ENCODE results near the gene DOK7. TPM values are rescaled to one million over a fixed set of nuclear protein-coding genes. Genes with fewer than 3 reads are reported as not detected.
"Not testable (repeated sequence)": the region's sequence is repeated elsewhere in the genome, so short reads cannot be mapped to it uniquely, and the experiment has no call there.

Gene DOK7
- total and polyA plus RNA-seq, 2 donors, result 0.33 to 1.8 TPM

DNA sequence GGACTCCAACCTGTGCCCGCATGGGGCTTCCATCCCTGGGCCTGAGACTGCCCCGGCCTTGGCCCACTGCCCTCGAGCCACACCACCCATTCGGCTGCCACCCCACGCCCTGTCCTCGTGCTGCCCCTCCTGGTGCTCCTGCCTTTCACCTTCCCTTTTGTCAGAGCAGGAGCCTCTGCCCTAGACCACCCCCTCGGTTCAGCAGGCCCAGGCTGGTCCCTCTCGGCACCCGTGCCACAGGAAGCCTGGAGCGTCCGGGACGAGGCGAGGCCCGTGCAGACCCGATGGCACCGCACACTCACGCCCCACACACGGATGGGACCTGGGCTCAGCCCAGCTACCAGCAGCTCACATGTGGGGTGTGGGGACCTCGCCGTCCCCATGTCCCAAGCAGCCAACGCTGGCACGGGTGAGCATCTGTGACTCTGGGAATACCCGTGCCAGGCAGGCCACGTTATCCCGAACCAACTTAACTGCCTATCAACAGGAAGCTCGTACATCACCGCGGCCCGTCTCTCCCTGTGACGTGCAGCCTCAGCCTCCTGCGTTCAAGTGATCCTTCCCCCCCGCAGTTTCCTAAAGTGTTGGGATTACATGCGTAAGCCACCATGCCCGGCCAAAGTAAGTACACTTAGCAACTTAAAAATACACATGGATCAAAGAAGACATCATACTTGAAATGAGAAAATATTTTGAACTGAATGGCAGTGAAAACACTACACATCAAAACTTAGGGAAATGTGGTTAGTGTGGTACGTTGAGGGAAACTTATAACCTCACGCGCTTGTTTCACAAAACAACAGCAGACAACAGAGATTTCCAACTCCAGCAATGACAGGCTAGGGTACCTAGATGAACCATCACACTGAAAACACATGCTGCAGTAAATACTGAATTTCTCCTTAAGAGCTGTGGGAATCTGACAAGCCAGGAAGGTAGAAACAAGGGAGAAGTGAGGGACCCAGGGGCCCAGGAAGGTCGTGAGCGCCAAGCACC lies 40.1 kb downstream of the DOK7 start:
- WGBS, result 97% methylated on average over 39 of the region's 39 CpGs
- H3K27me3 ChIP-seq (ENCODE audit: control insufficient read depth in 2 of 2, insufficient read depth in 1 of 2, low read length in 1 of 2), result no peaks in the 10 kb centered on the region
- H3K36me3 ChIP-seq (ENCODE audit: control insufficient read depth in 2 of 2, insufficient read depth in 2 of 2, low read length in 1 of 2), result peaks cover 26 to 53% of the 10 kb centered on the region in 2 donors
- no peaks in the 10 kb centered on the region for H3K4me1 ChIP-seq (ENCODE audit: control insufficient read depth in 2 of 2, insufficient read depth in 2 of 2, low read length in 2 of 2)
- no peaks in the 10 kb centered on the region for H3K9me3 ChIP-seq (ENCODE audit: control insufficient read depth in 2 of 2, insufficient read depth in 1 of 2, low read length in 1 of 2)
- no peak for DNase-seq (ENCODE audit: low read depth in 6 of 9, low spot score in 9 of 9)
- no peak overlapping the region for H3K27ac ChIP-seq (ENCODE audit: low read depth in 1 of 2, low read length in 1 of 2)
- no peak overlapping the region for H3K4me3 ChIP-seq (ENCODE audit: low read length in 2 of 2)

DNA sequence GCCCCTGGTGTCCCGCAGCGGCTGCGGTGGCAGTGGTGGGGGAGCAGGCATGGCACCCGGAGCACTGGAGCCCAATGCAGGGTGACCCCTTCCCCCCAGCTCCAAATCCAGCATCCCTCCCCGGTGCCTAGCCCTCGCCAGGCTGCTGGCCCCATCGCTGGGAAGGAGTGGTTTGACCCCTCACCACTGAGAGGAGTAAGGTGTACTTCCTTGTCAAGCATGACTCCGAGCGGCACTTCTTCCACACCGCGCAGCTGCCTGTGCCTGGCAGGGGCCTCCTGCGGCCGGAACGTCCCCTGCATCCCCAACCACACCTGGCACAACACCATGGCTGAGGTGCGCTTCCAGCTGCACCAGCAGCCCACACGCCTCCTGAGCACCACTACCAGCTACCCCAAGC lies 42.1 kb downstream of the DOK7 start:
- peaks cover 33 to 65% of the 10 kb centered on the region in 2 donors for H3K36me3 ChIP-seq (ENCODE audit: control insufficient read depth in 2 of 2, insufficient read depth in 2 of 2, low read length in 1 of 2)
- no peak overlapping the region for H3K4me3 ChIP-seq (ENCODE audit: low read length in 2 of 2)
- H3K27ac ChIP-seq (ENCODE audit: low read depth in 1 of 2, low read length in 1 of 2), result no peak overlapping the region
- 99% methylated on average over 16 of the region's 16 CpGs for WGBS
- no peaks in the 10 kb centered on the region for H3K27me3 ChIP-seq (ENCODE audit: control insufficient read depth in 2 of 2, insufficient read depth in 1 of 2, low read length in 1 of 2)
- no peaks in the 10 kb centered on the region for H3K9me3 ChIP-seq (ENCODE audit: control insufficient read depth in 2 of 2, insufficient read depth in 1 of 2, low read length in 1 of 2)
- DNase-seq (ENCODE audit: low read depth in 6 of 9, low spot score in 9 of 9), result no peak
- H3K4me1 ChIP-seq (ENCODE audit: control insufficient read depth in 2 of 2, insufficient read depth in 2 of 2, low read length in 2 of 2), result no peaks in the 10 kb centered on the region

DNA sequence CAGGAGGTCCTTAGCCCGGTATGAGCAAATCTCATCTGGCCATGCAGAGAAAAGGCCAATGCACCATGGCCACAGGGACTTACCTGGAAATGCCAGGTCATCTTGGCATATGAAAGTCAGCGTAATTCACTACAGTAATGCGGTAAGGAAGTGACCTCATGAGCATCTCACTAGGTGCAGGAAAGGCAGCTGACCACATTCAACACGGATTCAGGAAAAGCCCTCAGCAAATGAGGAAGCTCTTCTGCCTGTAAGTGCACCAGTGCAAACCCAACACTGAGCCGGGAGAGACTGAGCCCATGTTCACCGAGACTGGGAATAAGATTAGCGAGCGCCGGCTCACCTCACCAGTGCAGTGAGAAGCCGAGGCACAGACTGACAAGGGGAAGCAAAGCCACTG lies 45.4 kb downstream of the DOK7 start:
- Histone ChIP-seq H3K4me3 (ENCODE audit: low read length in 2 of 2) (no peak overlapping the region), H3K27me3 (ENCODE audit: control insufficient read depth in 2 of 2, insufficient read depth in 1 of 2, low read length in 1 of 2) (no peaks in the 10 kb centered on the region), H3K27ac (ENCODE audit: low read depth in 1 of 2, low read length in 1 of 2) (no peak overlapping the region), H3K36me3 (ENCODE audit: control insufficient read depth in 2 of 2, insufficient read depth in 2 of 2, low read length in 1 of 2) (peaks cover 49 to 64% of the 10 kb centered on the region in 2 donors), H3K4me1 (ENCODE audit: control insufficient read depth in 2 of 2, insufficient read depth in 2 of 2, low read length in 2 of 2) (no peaks in the 10 kb centered on the region), H3K9me3 (ENCODE audit: control insufficient read depth in 2 of 2, insufficient read depth in 1 of 2, low read length in 1 of 2) (peaks cover 0 to 2% of the 10 kb centered on the region in 2 donors)
- DNase-seq (ENCODE audit: low read depth in 6 of 9, low spot score in 9 of 9), result no peak
- 63% methylated on average over 10 of the region's 10 CpGs for WGBS

DNA sequence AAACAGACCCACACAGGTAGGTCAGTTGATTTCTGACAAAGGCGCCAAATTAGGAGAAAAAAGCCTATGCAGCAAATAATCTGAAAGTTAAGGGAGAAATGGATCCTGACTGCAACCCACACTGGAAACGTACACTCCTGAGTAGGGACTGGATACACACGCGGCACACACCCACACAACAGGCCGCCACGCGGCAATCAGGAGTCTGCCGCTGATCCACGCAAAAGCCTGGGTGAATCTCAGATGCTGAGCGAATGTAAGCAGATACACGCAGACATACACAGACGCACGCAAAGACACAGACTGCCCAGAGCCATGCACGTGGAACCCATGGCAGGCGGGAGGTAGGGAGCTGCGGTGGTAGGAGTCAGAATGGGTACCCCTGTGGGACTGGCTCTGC lies 47.4 kb downstream of the DOK7 start:
- 98% methylated on average over 16 of the region's 16 CpGs for WGBS
- Histone ChIP-seq H3K36me3 (ENCODE audit: control insufficient read depth in 2 of 2, insufficient read depth in 2 of 2, low read length in 1 of 2) (peaks cover 58 to 68% of the 10 kb centered on the region in 2 donors), H3K9me3 (ENCODE audit: control insufficient read depth in 2 of 2, insufficient read depth in 1 of 2, low read length in 1 of 2) (peaks cover 0 to 2% of the 10 kb centered on the region in 2 donors), H3K27me3 (ENCODE audit: control insufficient read depth in 2 of 2, insufficient read depth in 1 of 2, low read length in 1 of 2) (no peaks in the 10 kb centered on the region), H3K4me3 (ENCODE audit: low read length in 2 of 2) (no peak overlapping the region), H3K4me1 (ENCODE audit: control insufficient read depth in 2 of 2, insufficient read depth in 2 of 2, low read length in 2 of 2) (no peaks in the 10 kb centered on the region), H3K27ac (ENCODE audit: low read depth in 1 of 2, low read length in 1 of 2) (no peak overlapping the region)
- no peak for DNase-seq (ENCODE audit: low read depth in 6 of 9, low spot score in 9 of 9)

DNA sequence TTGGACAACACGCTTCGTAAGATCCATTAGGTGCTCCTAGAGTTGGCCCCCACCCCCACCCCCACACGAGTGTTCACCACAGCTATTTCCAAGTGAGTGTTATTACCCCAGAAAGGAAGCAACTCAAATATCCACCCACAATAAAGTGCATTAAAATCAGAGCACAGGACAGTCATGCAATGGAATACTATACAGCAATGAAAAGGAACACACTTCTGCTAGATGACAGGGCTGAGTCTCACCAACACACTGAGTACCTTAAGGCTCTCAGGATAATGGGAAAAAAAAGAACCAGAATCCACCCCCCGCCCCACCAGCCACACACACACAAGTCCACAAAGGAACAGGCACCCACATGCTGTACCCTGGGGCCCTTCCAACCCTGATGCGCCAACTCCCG lies 48.1 kb downstream of the DOK7 start:
- H3K4me1 ChIP-seq (ENCODE audit: control insufficient read depth in 2 of 2, insufficient read depth in 2 of 2, low read length in 2 of 2), result no peaks in the 10 kb centered on the region
- H3K27me3 ChIP-seq (ENCODE audit: control insufficient read depth in 2 of 2, insufficient read depth in 1 of 2, low read length in 1 of 2), result no peaks in the 10 kb centered on the region
- H3K9me3 ChIP-seq (ENCODE audit: control insufficient read depth in 2 of 2, insufficient read depth in 1 of 2, low read length in 1 of 2), result peaks cover 0 to 2% of the 10 kb centered on the region in 2 donors
- 97% methylated on average over 6 of the region's 6 CpGs for WGBS
- H3K27ac ChIP-seq (ENCODE audit: low read depth in 1 of 2, low read length in 1 of 2), result no peak overlapping the region
- DNase-seq (ENCODE audit: low read depth in 6 of 9, low spot score in 9 of 9), result no peak
- peaks cover 59 to 74% of the 10 kb centered on the region in 2 donors for H3K36me3 ChIP-seq (ENCODE audit: control insufficient read depth in 2 of 2, insufficient read depth in 2 of 2, low read length in 1 of 2)
- no peak overlapping the region for H3K4me3 ChIP-seq (ENCODE audit: low read length in 2 of 2)

DNA sequence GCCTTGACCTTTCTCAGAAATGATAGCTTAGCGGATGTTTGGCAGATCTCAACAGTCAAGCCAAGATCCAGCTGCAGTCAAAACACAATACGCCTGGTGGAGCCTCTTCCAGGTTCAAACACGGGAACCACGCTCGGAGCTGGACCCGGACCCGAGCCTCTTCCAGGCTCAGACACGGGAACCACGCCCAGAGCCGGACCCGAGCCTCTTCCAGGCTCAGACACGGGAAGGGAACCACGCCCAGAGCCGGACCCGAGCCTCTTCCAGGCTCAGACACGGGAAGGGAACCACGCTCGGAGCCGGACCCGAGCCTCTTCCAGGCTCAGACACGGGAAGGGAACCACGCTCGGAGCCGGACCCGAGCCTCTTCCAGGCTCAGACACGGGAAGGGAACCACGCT lies 48.5 kb downstream of the DOK7 start:
- H3K4me3 ChIP-seq (ENCODE audit: low read length in 2 of 2); H3K27me3 ChIP-seq (ENCODE audit: control insufficient read depth in 2 of 2, insufficient read depth in 1 of 2, low read length in 1 of 2); H3K27ac ChIP-seq (ENCODE audit: low read depth in 1 of 2, low read length in 1 of 2); DNase-seq (ENCODE audit: low read depth in 6 of 9, low spot score in 9 of 9); H3K4me1 ChIP-seq (ENCODE audit: control insufficient read depth in 2 of 2, insufficient read depth in 2 of 2, low read length in 2 of 2); H3K9me3 ChIP-seq (ENCODE audit: control insufficient read depth in 2 of 2, insufficient read depth in 1 of 2, low read length in 1 of 2): not testable (repeated sequence)
- H3K36me3 ChIP-seq (ENCODE audit: control insufficient read depth in 2 of 2, insufficient read depth in 2 of 2, low read length in 1 of 2), result peaks cover 61 to 78% of the 10 kb centered on the region in 2 donors
- over 99% methylated on average over 21 of the region's 27 CpGs for WGBS

DNA sequence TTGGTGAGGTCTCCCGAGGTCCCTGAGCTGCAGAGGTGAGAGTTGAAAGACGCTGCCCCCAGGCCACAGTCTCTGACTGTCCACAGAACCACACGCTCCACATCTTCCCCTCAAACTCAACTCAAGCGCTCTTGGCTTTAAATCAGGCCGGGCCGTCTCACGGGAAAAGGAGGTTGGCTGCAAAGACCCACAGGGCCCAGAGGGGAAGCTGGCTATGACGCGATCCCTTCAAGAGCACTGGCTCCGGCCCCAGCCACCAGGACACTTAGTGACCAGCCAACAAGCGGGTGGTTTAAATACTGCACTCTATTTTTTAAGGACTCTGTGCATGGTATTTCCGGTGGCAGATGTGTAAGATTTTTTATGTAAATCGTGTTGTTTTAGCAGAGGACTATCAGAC lies 49.2 kb downstream of the DOK7 start:
- H3K9me3 ChIP-seq (ENCODE audit: control insufficient read depth in 2 of 2, insufficient read depth in 1 of 2, low read length in 1 of 2), result peaks cover 0 to 2% of the 10 kb centered on the region in 2 donors
- no peaks in the 10 kb centered on the region for H3K4me1 ChIP-seq (ENCODE audit: control insufficient read depth in 2 of 2, insufficient read depth in 2 of 2, low read length in 2 of 2)
- H3K27me3 ChIP-seq (ENCODE audit: control insufficient read depth in 2 of 2, insufficient read depth in 1 of 2, low read length in 1 of 2), result no peaks in the 10 kb centered on the region
- H3K36me3 ChIP-seq (ENCODE audit: control insufficient read depth in 2 of 2, insufficient read depth in 2 of 2, low read length in 1 of 2), result peaks cover 61 to 82% of the 10 kb centered on the region in 2 donors
- H3K27ac ChIP-seq (ENCODE audit: low read depth in 1 of 2, low read length in 1 of 2), result no peak overlapping the region
- WGBS, result 98% methylated on average over 13 of the region's 13 CpGs
- no peak overlapping the region for H3K4me3 ChIP-seq (ENCODE audit: low read length in 2 of 2)
- no peak for DNase-seq (ENCODE audit: low read depth in 6 of 9, low spot score in 9 of 9)

DNA sequence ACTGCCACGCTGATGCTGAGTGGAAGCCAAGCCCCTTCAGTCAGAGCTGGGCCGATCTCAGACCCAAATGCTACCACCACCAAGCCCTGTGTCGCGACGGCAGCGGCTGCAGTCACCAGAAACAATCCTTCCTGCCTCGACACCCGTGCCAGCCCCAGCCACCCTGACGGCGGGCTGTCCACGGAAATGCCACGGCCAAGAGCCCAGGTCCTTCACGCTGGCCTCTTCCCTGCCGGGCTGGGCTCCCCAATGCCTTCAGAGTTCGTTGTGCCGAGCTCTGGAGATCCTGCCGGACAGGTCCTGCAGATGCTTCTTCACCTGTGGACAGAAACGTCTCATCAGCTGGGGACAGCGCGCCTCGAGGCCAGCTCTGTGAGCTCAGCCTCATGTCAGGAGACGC lies 49.6 kb downstream of the DOK7 start:
- H3K4me3 ChIP-seq (ENCODE audit: low read length in 2 of 2), result no peak overlapping the region
- DNase-seq (ENCODE audit: low read depth in 6 of 9, low spot score in 9 of 9), result no peak
- H3K36me3 ChIP-seq (ENCODE audit: control insufficient read depth in 2 of 2, insufficient read depth in 2 of 2, low read length in 1 of 2), result peaks cover 65 to 86% of the 10 kb centered on the region in 2 donors
- H3K4me1 ChIP-seq (ENCODE audit: control insufficient read depth in 2 of 2, insufficient read depth in 2 of 2, low read length in 2 of 2), result no peaks in the 10 kb centered on the region
- peaks cover 0 to 2% of the 10 kb centered on the region in 2 donors for H3K9me3 ChIP-seq (ENCODE audit: control insufficient read depth in 2 of 2, insufficient read depth in 1 of 2, low read length in 1 of 2)
- WGBS, result 97% methylated on average over 22 of the region's 22 CpGs
- no peaks in the 10 kb centered on the region for H3K27me3 ChIP-seq (ENCODE audit: control insufficient read depth in 2 of 2, insufficient read depth in 1 of 2, low read length in 1 of 2)
- no peak overlapping the region for H3K27ac ChIP-seq (ENCODE audit: low read depth in 1 of 2, low read length in 1 of 2)

DNA sequence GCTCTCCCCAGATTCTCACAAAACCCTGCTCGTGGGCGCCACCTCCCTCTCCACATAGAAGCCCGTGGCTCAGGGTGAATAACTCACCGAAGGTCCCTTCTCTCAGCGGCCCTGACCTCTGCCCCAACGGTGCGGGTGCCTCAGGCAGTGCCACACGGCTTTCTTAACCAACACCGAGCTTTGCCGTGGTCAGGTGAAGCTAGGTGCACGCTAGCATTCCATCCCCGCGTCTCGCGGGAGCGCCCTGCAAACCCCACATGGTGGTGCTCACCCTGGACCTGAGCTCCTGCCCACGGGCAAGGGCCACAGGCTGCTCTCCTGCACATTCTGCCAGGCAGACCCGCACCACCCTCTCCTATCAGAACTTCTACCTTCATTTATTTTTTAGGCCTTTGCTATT lies 50.7 kb downstream of the DOK7 start:
- DNase-seq (ENCODE audit: low read depth in 6 of 9, low spot score in 9 of 9), result no peak
- H3K9me3 ChIP-seq (ENCODE audit: control insufficient read depth in 2 of 2, insufficient read depth in 1 of 2, low read length in 1 of 2), result peaks cover 0 to 2% of the 10 kb centered on the region in 2 donors
- H3K4me3 ChIP-seq (ENCODE audit: low read length in 2 of 2), result no peak overlapping the region
- no peak overlapping the region for H3K27ac ChIP-seq (ENCODE audit: low read depth in 1 of 2, low read length in 1 of 2)
- 98% methylated on average over 18 of the region's 18 CpGs for WGBS
- peaks cover 58 to 89% of the 10 kb centered on the region in 2 donors for H3K36me3 ChIP-seq (ENCODE audit: control insufficient read depth in 2 of 2, insufficient read depth in 2 of 2, low read length in 1 of 2)
- H3K4me1 ChIP-seq (ENCODE audit: control insufficient read depth in 2 of 2, insufficient read depth in 2 of 2, low read length in 2 of 2), result no peaks in the 10 kb centered on the region
- no peaks in the 10 kb centered on the region for H3K27me3 ChIP-seq (ENCODE audit: control insufficient read depth in 2 of 2, insufficient read depth in 1 of 2, low read length in 1 of 2)

Data from thymus (tissue), 11 donors.